Embryonic facial prominence (tissue), 1 donor: Measurements from ENCODE around the gene MYLK4.
A peak's percentile ranks its signal among the peaks of the same experiment; 100 is the strongest.
"Not testable (repeated sequence)": the region's sequence is repeated elsewhere in the genome, so short reads cannot be mapped to it uniquely, and the experiment has no call there.

Experiments used
- DNase-seq: peaks from one replicate; pipeline ENCODE4 v3.0.0-alpha.2; 2016; ENCODE audit errors: extremely low spot score

MYLK4 gene

DNA sequence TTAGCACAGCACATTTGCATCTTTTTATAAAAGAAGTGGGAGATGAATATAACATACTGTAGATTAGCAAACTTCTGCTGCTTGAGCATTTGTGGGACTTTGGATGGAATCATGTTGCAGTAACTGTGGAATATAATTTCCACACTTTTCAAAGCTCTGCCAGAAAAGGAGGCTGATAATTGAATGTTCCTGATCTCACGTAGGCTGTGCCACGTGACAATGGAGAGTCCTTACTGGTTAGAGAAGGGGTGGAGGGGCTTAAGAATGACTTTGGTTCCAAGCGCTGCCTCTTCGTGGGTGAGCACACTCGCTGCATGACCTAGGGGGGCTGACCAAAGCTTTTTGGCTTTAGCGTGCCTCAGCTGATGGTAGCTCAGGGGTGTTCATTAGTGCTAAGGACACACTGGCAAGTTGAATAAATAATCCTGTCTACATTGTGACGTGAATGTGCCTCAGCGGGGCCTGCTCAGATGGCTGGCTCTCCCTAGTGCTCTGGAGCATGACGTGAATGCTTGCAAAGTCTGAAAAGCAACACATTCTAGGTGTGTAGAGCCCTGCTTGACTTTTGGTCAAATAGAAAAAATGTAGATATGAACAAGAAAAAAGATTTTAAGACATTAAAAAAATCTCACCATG, 29.5 kb upstream of the MYLK4 start:
- no peak for DNase-seq

DNA sequence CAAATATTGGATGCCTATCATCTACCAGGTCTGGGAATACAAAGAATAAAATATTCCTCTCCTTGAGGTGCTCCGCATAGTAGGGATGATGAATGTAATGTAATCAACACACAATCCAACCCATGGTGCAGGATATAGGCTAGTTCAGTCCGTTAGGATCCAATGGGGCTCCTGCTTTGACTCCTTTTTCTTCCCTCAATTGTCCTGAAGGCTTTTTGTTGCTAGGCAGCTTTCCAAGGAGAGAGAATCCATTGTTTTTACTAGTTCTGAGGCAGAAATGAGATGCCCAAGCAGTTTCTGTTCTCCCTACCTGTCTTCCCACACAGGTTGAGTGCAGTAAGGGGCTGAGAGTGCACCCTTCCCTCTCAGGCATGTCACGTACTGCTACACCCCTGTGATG, 26.5 kb upstream of the MYLK4 start:
- no peak for DNase-seq

DNA sequence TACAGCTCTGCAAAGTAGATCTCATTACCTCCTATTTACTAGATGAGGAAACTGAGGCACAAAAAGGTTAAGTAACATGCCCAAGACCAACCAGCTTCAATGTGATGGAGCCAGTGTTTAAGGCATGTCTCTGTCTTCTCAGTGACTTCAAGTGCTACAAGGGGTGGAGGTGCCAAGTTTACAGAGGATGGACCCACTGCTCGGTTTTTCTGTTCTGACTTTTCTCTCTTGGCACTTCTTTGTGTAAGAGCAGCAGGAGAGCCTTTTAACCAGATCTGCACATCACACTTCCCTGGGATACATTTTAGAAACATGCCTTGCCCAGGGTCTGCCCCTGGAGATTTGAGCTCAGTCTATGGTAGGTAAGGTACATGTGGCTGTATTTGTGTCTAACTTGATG, 24.3 kb upstream of the MYLK4 start:
- no peak for DNase-seq

DNA sequence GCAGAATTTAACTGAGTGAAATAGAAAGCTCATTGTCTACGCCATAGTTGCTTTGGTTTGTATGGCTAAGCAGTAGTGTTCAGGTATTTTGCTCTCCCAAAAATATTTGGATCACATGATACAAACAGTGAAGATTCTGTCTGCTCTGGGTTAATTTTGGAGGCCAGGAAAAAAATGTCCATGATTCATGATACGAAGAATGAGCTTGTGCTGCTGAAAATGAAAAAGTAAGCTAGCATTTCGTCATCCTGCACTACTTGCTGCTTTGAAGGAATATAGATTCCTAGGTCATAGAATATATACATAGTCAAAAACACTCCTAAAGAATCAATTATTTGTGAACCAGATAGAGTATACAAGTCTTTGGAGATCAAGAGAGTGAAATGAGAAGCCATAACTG, 22.7 kb upstream of the MYLK4 start:
- no peak for DNase-seq

DNA sequence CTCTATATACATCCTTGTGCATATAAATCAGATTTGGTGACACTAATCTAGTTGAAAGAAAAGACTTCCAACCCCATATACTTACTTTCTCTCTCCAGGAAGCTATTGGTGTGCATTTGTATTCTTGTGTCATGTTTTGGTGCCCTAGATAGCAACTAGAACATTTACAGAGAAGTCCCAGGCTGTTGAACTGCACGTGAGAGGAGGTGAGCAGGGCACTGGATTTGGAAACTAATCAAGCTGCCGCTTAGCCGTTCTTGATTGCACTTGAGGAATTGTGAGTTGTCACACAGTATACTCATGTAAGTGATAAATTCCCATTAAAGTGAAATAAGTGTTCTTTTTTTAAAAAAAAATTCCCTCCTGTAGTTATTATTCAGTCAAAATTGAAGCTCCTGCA, 22.1 kb upstream of the MYLK4 start:
- no peak for DNase-seq

DNA sequence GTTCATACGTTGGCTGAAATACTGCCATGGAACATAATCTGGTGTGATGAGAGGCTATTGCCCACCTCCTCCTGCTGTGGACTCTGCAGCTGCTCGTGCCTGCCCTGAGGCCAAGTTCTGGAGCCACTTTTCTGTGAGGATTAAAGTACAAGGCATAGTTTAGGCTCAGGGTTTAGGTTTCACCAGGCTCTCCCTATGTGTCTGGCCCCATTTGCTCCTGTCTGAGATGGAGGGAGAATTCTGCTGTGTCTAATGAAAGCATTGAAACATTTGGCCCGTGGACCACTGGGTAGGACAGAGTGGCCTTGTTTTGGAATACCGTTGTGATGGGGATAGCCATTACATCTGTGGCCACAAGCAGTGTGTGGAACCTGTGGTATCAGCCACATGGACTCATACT, 20.4 kb upstream of the MYLK4 start:
- no peak for DNase-seq

DNA sequence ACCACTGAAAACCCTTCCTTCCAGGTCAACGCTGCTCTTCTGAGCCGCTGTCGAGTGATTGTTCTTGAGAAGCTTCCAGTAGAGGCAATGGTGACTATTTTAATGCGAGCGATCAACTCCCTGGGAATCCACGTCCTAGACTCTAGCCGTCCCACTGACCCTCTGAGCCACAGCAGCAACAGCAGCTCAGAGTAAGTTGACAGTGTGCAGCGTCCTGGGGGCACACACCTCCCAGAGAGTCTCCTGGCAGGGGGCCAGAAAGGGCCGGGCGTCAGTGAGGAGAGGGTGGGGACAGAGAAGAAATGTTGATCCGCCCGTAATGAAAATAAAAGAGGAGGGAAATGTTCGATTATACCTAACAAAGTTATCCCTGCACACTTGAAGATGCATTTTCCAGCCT, 19.4 kb upstream of the MYLK4 start:
- DNase-seq = no peak

DNA sequence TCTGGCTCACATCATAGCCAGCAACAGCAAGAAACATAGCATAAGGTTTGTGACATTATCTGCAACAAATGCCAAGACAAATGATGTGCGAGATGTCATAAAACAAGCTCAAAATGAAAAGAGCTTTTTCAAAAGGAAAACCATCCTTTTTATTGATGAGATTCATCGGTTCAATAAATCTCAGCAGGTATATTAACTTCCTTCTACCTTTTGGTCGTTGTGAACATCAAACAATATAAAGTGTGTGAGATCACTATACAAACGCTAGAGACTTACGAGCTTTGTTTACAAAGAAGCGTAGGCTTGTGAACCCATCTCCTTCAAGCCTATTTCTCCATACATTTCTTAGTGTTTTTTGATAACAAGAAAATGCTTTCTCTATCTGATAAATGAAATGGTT, 18.0 kb upstream of the MYLK4 start:
- no peak for DNase-seq

DNA sequence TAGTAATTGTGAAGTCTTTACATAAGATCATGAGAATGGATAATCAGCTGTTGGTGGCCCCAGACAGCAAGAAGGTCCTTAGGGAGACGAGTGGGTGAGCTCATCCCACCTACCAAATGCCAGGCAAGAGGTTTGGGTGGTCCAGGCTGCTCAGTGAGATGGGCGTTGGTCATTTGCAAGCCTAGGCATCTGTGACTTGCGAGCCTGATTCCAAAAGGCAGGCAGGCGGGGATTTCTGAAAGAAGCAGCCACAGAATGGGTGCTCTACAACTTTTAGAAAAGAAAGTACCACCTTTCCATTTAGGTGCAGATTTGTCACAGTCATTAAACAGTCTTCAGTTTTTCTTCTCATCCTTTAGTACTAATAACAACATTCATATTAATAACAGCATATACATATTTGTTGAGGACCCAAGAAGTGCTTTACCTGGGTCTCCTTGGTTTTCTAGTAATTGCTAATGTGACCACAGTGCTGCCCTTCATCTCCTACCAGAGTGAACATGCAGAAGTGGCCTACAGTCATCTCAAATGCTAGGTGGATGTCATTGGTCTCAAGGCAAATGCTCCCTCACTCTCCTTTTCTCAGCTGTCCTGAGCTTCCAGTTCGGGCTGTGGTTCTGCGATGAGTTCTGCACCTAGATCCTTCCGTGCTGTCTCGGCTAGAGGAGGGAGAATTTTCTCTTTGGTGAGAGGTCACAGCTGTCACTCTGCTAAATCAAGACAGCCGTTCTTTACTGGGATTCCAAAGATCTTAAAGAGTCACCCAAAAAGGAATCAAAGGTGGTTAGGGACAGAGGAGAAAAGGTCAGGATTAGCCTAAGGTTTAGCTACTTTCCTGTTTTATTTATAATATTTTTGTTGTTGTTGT, 17.2 kb upstream of the MYLK4 start:
- DNase-seq = no peak

DNA sequence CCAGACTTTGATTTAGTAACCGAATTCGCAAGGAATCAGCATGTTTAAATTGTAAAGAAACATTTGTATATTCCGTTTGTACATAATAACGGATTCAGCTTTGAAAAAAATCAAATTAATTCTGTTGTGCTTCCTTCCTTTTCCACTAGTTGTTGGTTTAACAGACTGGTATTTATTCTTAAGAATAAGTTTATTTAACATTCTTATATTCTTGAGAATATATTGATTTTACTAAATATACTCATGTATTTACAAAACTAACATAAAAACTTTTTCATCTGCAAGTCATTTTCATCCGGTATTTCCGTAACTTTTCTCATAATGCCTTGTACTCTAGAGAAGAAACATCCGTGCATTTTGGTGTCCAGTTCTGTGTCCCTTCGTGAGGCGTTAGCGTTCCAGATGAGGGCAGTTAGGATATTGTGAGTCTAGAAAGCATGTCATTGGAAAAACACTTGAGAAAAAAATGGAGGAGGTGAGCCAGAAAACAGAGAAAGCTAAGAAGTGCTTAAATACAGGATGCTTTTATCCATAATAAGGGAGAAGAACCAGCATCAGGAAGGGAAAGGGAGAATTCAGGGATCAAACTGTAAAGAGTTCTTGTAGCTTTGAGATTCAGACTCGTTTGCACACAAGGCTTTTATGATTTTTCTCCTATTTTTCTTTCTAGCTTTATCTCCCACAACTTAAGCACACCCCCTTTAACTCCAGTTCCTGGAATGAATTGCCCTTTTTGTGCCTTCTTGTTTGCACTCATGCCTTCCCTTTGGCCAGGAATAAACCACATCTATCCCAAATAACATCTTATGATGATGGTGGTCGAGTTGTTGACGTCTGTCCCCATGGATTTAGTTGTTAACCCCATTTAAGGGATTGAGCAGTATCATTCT, 16.3 kb upstream of the MYLK4 start:
- DNase-seq = no peak

DNA sequence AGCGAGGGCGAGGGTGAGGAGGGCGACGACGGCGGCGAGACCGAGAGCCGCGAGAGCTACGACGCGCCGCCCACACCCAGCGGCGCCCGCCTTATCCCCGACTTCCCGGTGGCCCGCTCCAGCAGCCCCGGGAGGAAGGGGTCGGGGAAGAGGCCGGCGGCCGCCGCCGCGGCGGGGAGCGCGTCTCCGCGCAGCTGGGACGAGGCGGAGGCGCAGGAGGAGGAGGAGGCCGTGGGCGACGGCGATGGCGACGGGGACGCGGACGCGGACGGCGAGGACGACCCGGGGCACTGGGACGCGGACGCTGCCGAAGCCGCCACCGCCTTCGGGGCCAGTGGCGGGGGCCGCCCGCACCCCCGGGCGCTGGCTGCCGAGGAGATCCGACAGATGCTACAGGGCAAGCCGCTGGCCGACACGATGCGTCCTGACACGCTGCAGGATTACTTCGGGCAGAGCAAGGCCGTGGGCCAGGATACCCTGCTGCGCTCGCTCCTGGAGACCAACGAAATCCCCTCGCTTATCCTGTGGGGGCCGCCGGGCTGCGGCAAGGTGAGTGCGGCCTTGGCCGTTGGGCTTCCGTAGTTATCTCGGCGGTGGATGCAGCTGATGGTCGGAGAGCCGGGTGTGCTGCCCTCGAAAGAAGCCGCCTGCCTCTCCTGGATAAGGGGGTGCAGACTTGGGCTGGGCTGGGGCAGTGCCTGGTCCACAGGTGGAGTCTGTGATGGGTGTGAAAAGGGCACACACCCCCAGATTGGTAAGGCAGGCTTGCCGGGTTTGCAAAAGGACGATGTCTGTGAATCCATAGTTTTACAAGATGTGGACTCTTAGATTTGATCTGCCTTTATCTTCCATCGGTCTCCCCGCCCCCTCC, 15.4 kb upstream of the MYLK4 start:
- DNase-seq = no peak

DNA sequence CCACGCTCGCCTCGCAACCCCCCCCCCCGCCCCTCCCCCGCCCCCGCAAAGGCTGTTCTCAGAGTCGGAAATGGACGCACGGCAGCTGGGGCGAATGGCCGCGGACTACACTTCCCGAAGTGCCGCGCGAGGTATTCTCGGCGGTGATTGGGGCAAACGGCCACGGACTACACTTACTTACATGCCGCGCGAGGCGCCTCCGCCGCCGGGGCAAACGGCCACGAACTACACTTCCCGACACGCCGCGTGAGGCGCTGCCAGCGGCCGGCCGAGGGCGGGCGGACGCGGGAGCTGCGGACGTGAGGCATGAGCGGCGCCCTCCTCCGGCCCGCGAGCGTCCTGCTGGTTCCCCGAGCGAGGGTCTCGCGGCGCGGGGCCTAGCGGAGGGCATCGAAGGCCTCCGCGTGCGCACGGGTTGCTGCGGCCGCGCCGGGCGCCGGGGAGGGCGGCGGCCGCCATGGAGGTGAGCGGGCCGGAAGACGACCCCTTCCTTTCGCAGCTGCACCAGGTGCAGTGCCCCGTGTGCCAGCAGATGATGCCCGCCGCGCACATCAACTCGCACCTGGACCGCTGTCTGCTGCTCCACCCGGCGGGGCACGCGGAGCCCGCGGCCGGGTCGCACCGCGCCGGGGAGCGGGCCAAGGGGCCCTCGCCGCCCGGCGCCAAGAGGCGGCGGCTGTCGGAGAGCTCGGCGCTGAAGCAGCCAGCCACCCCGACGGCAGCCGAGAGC, 14.6 kb upstream of the MYLK4 start, which contains the start of gene WRNIP1:
Gene WRNIP1 (plus strand): TSS at position 228 of the 730 bp plus-strand sequence. CDS start 230 bp downstream, at position 458.
- peak; percentile 97 for DNase-seq

DNA sequence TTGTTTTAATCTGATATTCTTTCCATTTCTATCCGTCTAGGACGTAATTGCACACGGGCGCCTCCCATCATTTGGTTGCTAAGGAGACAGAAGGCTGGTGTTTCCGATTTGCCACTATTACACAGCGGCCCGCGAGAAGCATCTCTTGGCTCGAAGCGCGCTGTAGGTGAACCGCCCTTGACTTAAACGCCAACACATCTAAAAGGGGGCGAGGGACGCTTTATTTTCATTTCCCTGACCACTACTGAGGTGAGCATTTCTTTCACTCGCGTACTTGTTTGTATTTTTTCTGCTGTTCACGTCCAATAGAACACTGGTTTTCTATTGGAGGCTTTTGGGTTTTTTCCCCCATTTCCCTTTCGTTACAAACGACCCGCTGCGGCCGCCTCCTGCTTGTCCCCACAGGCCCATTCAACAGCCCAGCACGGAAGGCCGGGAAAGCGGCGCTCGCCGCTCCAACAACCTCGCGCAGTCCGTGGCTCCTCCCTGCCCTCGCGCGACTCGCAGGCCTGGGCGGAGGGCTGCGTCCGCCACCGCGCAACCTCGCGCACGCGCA, 14.0 kb upstream of the MYLK4 start:
- peak; percentile 84 for DNase-seq

DNA sequence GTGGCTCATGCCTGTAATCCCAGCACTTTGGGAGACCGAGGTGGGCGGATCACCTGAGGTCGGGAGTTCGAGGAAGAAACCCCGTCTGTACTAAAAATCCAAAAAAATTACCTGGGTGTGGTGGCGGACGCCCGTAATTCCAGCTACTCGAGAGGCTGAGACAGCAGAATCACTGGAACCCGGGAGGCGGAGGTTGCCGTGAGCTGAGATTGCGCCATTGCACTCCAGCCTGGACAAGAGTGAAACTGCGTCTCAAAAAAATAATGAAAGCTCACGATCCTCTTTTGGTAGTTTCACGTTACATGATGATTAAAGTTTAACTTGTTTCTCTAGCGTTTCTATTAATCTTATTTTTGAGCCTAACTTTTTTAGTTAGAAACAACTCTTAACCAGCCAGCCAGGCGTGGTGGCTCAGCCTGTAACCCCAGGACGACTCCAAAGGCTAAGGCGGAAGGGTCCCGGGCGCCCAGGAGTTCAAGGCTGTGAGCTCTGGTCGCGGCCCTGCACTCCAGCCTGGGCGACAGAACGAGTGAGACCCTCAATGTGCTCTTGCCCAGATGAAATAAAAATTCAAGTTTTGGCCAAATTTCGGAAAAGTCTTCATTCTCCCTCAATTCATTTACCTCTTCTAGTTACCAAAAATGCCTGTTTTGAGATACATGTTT, 13.3 kb upstream of the MYLK4 start:
- no peak for DNase-seq

DNA sequence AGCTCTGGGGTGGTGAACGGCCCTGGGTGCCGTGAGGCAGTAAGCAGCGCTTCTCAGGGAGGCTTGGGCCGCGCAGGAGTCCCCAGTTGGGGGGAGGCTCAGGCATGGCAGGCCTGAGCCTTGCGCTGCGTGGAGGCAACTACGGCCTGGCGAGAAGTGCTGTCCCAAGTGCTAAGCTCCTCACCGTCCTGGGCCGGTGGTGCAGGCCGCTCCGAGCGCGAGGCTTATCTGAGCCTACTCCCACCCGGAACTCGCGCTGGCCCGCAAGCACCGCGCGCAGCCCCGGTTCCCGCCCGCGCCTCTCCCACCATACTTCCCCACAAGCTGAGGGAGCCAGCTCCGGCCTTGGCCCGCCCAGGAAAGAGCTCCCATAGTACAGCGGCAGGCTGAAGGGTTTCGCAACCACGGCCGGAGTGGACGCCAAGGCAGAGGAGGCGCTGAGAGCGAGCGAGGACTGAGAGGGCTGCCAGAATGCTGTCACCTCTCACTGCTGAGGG, 12.7 kb upstream of the MYLK4 start:
- no peak for DNase-seq

DNA sequence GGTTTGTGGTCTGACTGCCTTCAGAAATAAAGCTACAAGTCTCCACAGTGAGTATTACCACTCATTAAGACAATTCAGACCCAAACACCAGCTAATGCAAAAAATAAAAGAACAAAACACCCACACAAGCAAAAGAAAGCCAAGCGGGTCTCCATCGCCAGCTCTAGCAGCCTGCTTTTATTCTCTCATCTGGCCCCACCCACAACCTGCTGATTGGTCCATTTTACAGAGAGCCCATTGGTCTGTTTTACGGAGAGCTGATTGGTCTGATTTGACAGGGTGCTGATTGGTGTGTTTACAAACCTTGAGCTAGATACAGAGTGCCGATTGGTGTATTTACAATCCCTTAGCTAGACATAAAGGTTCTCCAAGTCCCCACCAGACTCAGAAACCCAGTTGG, 12.1 kb upstream of the MYLK4 start:
- DNase-seq = not testable (repeated sequence)

DNA sequence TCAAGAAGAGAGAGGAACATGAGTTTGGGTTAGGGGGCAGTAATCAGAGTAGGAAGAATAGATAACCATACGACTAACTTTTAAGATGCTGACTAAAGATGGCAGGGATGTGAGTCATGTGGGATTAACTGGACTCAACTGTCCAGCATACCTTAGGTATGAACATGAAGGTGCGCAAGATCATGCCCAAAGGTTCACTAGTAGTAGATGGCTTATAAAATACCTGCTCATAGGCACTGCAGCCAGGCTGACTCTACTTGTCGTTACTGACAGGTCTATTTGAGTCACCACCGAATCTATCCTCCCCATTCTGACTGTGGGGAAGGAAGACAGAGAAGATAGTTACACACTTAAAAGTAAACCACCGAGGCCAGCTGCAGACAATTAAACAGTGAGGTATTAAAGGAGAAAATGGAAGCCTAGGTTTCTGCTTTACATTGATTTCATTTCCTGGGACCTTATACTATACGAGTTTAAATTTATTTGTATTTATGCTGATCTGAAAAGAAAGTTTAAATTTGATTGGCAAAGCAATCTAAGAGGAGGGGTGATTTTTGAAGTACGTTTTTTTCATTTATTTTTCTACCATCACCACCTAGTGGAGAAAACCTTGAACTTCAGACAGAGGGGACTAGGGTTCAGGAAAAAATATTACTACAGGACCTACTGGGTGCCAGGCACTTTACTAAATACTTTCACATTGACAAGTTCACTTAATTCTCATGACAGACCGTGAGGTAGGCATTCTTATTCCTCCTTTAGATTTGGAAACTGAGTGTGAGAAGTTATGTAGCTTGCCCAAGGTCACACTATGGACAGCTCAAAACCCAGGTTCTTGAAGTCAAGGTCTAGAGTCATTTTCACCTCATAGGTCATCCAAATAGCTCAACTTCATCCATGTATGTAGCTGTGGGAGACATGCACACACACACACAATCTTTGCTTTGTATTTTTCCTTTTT, 10.4 kb upstream of the MYLK4 start:
- no peak for DNase-seq

DNA sequence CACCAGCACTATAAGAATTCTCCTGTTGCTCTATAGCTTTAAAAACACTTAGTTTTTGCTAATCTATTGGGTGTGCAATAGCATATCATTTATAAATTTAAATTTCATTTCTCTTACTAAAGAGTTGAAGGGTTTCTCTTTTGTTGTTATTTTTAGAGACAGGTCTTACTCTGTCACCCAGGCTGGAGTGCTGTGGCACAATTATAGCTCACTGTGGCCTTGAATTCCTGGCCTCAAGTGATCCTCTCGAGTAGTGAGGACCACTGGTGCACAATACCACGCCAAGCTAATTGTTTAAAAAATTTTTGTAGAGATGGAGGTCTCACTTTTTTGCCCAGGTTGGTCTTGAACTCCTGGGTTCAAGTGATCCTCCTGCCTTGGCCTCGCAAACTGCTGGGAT, 8.3 kb upstream of the MYLK4 start:
- no peak for DNase-seq
